Colonic mucosa (tissue), 4 donors: ENCODE data around the gene C3. TPM values are rescaled to one million over a fixed set of nuclear protein-coding genes. Genes with fewer than 3 reads are reported as not detected.

Source experiments
- DNase-seq: peaks from one replicate; pipeline ENCODE4 v3.0.0-alpha.2; 2020
- H3K27ac ChIP-seq: fragments of 200-600 bp; one replicate; pipeline ENCODE4 v1.8.0; 2021
- H3K27me3 ChIP-seq: fragments of 200-600 bp; one replicate; pipeline ENCODE4 v1.8.0; 2021
- H3K36me3 ChIP-seq: fragments of 200-600 bp; one replicate; pipeline ENCODE4 v1.8.0; 2021
- H3K4me1 ChIP-seq: fragments of 200-600 bp; one replicate; pipeline ENCODE4 v1.8.0; 2021; ENCODE audit warnings: mild to moderate bottlenecking
- H3K4me3 ChIP-seq: fragments of 200-600 bp; one replicate; pipeline ENCODE4 v1.8.0; 2021
- H3K9ac ChIP-seq, 2 donors: one replicate each; pipeline ENCODE4 v1.7.0; 2013; ENCODE audit warnings: control low read depth in 2 of 2, low read depth in 2 of 2, low read length in 2 of 2
- H3K9me3 ChIP-seq: fragments of 200-600 bp; one replicate; pipeline ENCODE4 v1.8.0; 2021
- intact Hi-C: fragments of 100-400 bp; cut with DNase I; formaldehyde crosslinking; loops from one replicate; pipeline ENCODE4 v1.14.1; 2022
- total RNA-seq, 2 donors: library from RNA; stranded (reverse); fragmentation: NEBNext Ultra II Directional in 1 of 2; extraction: Animal tissue kit (Norgen Biotek cat#: 25700) in 1 of 2; gene quantifications; one replicate each; pipeline ENCODE4 v1.2.1, GENCODE V29; 2021
- TF ChIP-seq, protein P1 (sequence below): fragments of 200-600 bp; IDR thresholded peaks from one replicate; pipeline ENCODE4 v1.8.0; 2022; ENCODE audit warnings: antibody characterized with exemption, mild to moderate bottlenecking
- donor health status: healthy.
- donor health status: DM: no; HTN: no; CAD: no.
- donor health status: DM: no; HTN: no; CAD: no.

The C3 gene
- 10 to 100 TPM; 28.2 to 83.9 TPM for total RNA-seq

GRCh38 chr19:6720369-6721137 is at the start of gene C3:
Gene C3, minus strand, starts transcription at chr19:6720650. Its CDS starts 61 bp downstream, at chr19:6720589.
- no peaks in the 10 kb centered on the region for H3K27me3 ChIP-seq
- peak within 1 kb of the TSS; percentile 3 for H3K4me3 ChIP-seq
- no peaks in the 10 kb centered on the region for H3K9me3 ChIP-seq
- H3K9ac ChIP-seq = no peak within 1 kb of the TSS
- TF ChIP-seq, protein P1, sequence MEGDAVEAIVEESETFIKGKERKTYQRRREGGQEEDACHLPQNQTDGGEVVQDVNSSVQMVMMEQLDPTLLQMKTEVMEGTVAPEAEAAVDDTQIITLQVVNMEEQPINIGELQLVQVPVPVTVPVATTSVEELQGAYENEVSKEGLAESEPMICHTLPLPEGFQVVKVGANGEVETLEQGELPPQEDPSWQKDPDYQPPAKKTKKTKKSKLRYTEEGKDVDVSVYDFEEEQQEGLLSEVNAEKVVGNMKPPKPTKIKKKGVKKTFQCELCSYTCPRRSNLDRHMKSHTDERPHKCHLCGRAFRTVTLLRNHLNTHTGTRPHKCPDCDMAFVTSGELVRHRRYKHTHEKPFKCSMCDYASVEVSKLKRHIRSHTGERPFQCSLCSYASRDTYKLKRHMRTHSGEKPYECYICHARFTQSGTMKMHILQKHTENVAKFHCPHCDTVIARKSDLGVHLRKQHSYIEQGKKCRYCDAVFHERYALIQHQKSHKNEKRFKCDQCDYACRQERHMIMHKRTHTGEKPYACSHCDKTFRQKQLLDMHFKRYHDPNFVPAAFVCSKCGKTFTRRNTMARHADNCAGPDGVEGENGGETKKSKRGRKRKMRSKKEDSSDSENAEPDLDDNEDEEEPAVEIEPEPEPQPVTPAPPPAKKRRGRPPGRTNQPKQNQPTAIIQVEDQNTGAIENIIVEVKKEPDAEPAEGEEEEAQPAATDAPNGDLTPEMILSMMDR = no peak
- intact Hi-C loops = no loop called here
- no peaks in the 10 kb centered on the region for H3K36me3 ChIP-seq
- peak within 1 kb of the TSS; percentile 22 for H3K27ac ChIP-seq
- DNase-seq = no peak
- no peaks in the 10 kb centered on the region for H3K4me1 ChIP-seq

DNA sequence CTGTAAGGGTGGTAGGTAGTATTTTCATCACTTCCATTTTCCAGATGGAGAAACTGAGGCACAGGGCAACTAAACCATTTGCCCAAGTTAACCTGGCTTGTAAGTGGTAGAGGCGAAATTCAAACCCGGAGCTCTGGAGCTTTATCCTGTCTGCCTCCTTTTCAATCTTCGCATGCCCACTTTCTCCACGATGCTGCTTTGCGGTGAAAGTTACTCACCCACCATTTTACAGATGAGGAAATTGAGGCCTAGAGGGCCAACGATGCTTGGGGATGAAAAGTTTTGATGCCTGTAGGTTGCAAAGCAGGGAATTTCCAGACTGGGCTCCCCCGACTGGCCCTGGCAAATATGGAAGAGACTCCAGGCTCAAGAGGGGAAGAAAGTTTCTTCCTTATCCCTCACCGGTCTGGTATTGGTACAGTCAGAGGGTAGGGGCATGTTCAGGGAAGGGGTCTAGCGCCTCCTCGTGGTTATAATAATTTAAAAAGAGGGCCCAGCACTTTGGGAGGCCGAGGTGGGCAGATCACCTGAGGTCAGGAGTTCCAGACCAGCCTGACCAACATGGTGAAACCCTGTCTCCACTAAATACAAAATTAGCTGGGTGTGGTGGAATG is 48.7 kb upstream of the C3 start:
- Histone ChIP-seq H3K9me3 (no peaks in the 10 kb centered on the region), H3K9ac (no peak overlapping the region), H3K27me3 (no peaks in the 10 kb centered on the region), H3K4me3 (no peak overlapping the region), H3K4me1 (no peaks in the 10 kb centered on the region), H3K27ac (no peak overlapping the region), H3K36me3 (no peaks in the 10 kb centered on the region)
- no peak for DNase-seq
- intact Hi-C loops = no loop called here
- TF ChIP-seq, protein P1 = peak; percentile 43

- Histone ChIP-seq H3K9ac (peak overlapping the region in 1 of 2 donors; percentile 98), H3K27ac (peak overlapping the region; percentile 82), H3K4me1 (no peaks in the 10 kb centered on the region), H3K36me3 (no peaks in the 10 kb centered on the region), H3K4me3 (peak overlapping the region; percentile 37), H3K27me3 (no peaks in the 10 kb centered on the region), H3K9me3 (no peaks in the 10 kb centered on the region)
- intact Hi-C loops = no loop called here
- TF ChIP-seq, protein P1 = no peak
- no peak for DNase-seq
Measured at GRCh38 chr19:6768236-6768785, 47.9 kb upstream of the C3 start.

- Histone ChIP-seq H3K4me1 (no peaks in the 10 kb centered on the region), H3K4me3 (peak within 1 kb of the TSS; percentile 37), H3K9ac (peak within 1 kb of the TSS; percentile 82 to 98)
Measured at GRCh38 chr19:6767357-6768235, 47.1 kb upstream of the C3 start, which contains the start of gene SH2D3A. Gene SH2D3A, minus strand, starts transcription at chr19:6767435. Its CDS starts 3,687 bp downstream, at chr19:6763748.

More at GRCh38 chr19:6767357-6768235, 47.1 kb upstream of the C3 start, which contains the start of gene SH2D3A:
- DNase-seq = peak; percentile 98
- H3K9me3 ChIP-seq = no peaks in the 10 kb centered on the region
- peak within 1 kb of the TSS; percentile 82 for H3K27ac ChIP-seq
- intact Hi-C loops = no loop called here
- no peaks in the 10 kb centered on the region for H3K36me3 ChIP-seq
- TF ChIP-seq, protein P1 = no peak
- H3K27me3 ChIP-seq = no peaks in the 10 kb centered on the region
